ENCODE data around the gene KLHL21. TPM values are rescaled to one million over a fixed set of nuclear protein-coding genes. Genes with fewer than 3 reads are reported as not detected.

KLHL21 gene
- total RNA-seq, 4 donors from 2014 or later = 59.4 to 79.2 (median 72.5) TPM

- 87 to 100% methylated on average over 1 of the region's 1 CpG for WGBS, 2 donors
- no peak for DNase-seq (ENCODE audit: low spot score in 2 of 2)
- TF ChIP-seq CTCF (IDR thresholded peaks at IDR 0.05) (no peak), EP300 (IDR thresholded peaks at IDR 0.05) (no peak), POLR2A (IDR thresholded peaks at IDR 0.05) (no peak)
- Histone ChIP-seq H3K36me3 (peaks cover 0 to 32% (median 0%) of the 10 kb centered on the region in 3 donors), H3K4me1 (peaks cover 0 to 53% (median 26%) of the 10 kb centered on the region in 4 donors), H3K27ac (peak overlapping the region in 3 of 4 donors; percentile 33 to 40 (median 38)), H3K27me3 (no peaks in the 10 kb centered on the region), H3K4me3 (no peak overlapping the region), H3K9me3 (no peaks in the 10 kb centered on the region)
These were observed 20.3 kb downstream of the KLHL21 start for GRCh38 chr1:6582370-6582769.

DNA sequence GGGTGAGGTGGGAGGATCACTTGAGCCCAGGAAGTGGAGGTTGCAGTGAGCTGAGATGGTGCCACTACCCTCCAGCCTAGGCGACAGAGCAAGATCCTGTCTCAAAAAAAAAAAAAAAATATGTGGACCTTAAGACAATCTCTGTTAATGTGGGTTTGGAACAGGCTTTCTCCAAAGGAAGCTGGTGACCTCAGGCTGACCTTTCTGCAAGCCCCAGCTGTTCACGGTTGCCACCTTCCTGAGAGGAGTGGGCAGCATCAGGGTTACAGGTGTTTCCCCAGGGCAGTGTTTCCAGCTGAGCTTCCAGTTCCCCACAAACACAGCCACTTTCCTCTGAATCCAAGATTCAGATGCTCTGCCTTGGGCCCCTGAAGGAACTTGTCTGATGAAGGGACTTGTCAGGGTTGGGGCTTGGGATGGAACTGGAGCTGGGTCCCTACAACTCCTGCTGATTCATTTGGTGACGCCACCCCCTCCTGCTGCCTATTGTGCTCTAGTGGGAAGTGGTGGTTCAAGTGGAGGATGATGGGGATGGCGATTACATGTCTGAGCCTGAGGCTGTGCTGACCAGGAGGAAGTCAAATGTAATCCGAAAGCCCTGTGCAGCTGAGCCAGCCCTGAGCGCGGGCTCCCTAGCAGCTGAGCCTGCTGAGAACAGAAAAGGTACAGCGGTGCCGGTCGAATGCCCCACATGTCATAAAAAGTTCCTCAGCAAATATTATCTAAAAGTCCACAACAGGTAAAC is 20.9 kb downstream of the KLHL21 start:
- H3K9me3 ChIP-seq = no peaks in the 10 kb centered on the region
- H3K27ac ChIP-seq = peak overlapping the region in 3 of 4 donors; percentile 97 to 99 (median 99)
- 66 to 70% methylated on average over 10 of the region's 10 CpGs for WGBS, 2 donors
- H3K4me3 ChIP-seq = no peak overlapping the region
- H3K4me1 ChIP-seq = peaks cover 0 to 47% (median 26%) of the 10 kb centered on the region in 4 donors
- no peak for TF ChIP-seq EP300 (IDR thresholded peaks at IDR 0.05)
- TF ChIP-seq POLR2A (IDR thresholded peaks at IDR 0.05) = no peak
- DNase-seq (ENCODE audit: low spot score in 2 of 2) = no peak
- peaks cover 0 to 26% (median 0%) of the 10 kb centered on the region in 3 donors for H3K36me3 ChIP-seq
- no peaks in the 10 kb centered on the region for H3K27me3 ChIP-seq

GRCh38 chr1:6580593-6581409 is 21.9 kb downstream of the KLHL21 start:
- H3K4me3 ChIP-seq = peak overlapping the region; percentile 75 to 99 (median 90)
- WGBS, 2 donors = 33 to 38% methylated on average over 19 of the region's 19 CpGs
- no peak for DNase-seq (ENCODE audit: low spot score in 2 of 2)
- peaks cover 0 to 43% (median 26%) of the 10 kb centered on the region in 4 donors for H3K4me1 ChIP-seq
- peaks cover 0 to 16% (median 0%) of the 10 kb centered on the region in 3 donors for H3K36me3 ChIP-seq
- TF ChIP-seq CTCF (IDR thresholded peaks at IDR 0.05) (no peak), EP300 (IDR thresholded peaks at IDR 0.05) (no peak)
- H3K27me3 ChIP-seq = no peaks in the 10 kb centered on the region
- peak overlapping the region; percentile 94 to 99 (median 98) for H3K27ac ChIP-seq
- no peaks in the 10 kb centered on the region for H3K9me3 ChIP-seq

GRCh38 chr1:6580119-6580592 is 22.5 kb downstream of the KLHL21 start:
- Histone ChIP-seq H3K27me3 (no peaks in the 10 kb centered on the region), H3K4me1 (peaks cover 0 to 43% (median 26%) of the 10 kb centered on the region in 4 donors), H3K36me3 (peaks cover 0 to 10% (median 0%) of the 10 kb centered on the region in 3 donors), H3K27ac (peak overlapping the region; percentile 94 to 99 (median 98)), H3K9me3 (no peaks in the 10 kb centered on the region), H3K4me3 (peak overlapping the region; percentile 75 to 99 (median 90))
- 0 to 1% methylated on average over 19 to 28 of the region's 30 CpGs for WGBS, 2 donors
- no peak for DNase-seq (ENCODE audit: low spot score in 2 of 2)
- no peak for TF ChIP-seq CTCF (IDR thresholded peaks at IDR 0.05)
- no peak for TF ChIP-seq POLR2A (IDR thresholded peaks at IDR 0.05)
- no peak for TF ChIP-seq EP300 (IDR thresholded peaks at IDR 0.05)

DNA sequence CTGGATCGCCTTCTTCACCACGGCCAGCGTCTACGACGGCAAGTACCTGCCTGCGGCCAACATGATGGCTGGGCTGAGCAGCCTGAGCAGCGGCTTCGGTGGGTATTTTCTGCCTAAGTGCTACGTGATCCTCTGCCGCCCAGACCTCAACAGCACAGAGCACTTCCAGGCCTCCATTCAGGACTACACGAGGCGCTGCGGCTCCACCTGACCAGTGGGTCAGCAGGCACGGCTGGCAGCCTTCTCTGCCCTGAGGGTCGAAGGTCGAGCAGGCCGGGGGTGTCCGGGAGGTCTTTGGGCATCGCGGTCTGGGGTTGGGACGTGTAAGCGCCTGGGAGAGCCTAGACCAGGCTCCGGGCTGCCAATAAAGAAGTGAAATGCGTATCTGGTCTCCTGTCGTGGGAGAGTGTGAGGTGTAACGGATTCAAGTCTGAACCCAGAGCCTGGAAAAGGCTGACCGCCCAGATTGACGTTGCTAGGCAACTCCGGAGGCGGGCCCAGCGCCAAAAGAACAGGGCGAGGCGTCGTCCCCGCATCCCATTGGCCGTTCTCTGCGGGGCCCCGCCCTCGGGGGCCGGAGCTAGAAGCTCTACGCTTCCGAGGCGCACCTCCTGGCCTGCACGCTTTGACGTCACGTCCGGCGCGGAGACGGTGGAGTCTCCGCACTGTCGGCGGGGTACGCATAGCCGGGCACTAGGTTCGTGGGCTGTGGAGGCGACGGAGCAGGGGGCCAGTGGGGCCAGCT is 23.1 kb downstream of the KLHL21 start, which contains the start of gene ZBTB48:
TSS of gene ZBTB48 (plus strand) at position 621 of the 745 bp plus-strand sequence. CDS start 616 bp downstream, outside the sequence.
- TF ChIP-seq EP300 (IDR thresholded peaks at IDR 0.05) = peak; percentile 93 to 99
- TF ChIP-seq POLR2A (IDR thresholded peaks at IDR 0.05) = peak; percentile 86 to 97
- peak in 1 of 5 experiments; percentile 28 for TF ChIP-seq CTCF (IDR thresholded peaks at IDR 0.05)
- no peaks in the 10 kb centered on the region for H3K27me3 ChIP-seq
- peak within 1 kb of the TSS; percentile 94 to 99 (median 98) for H3K27ac ChIP-seq
- peaks cover 0 to 43% (median 26%) of the 10 kb centered on the region in 4 donors for H3K4me1 ChIP-seq
- H3K9me3 ChIP-seq = no peaks in the 10 kb centered on the region
- DNase-seq (ENCODE audit: low spot score in 2 of 2) = peak; percentile 99 to 100
- H3K36me3 ChIP-seq = peaks cover 0 to 9% (median 0%) of the 10 kb centered on the region in 3 donors
- H3K4me3 ChIP-seq = peak within 1 kb of the TSS; percentile 75 to 99 (median 90)
- WGBS, 2 donors = 13 to 14% methylated on average over 50 to 55 of the region's 58 CpGs
